ENCODE data around the gene TIMM17B.

DNA sequence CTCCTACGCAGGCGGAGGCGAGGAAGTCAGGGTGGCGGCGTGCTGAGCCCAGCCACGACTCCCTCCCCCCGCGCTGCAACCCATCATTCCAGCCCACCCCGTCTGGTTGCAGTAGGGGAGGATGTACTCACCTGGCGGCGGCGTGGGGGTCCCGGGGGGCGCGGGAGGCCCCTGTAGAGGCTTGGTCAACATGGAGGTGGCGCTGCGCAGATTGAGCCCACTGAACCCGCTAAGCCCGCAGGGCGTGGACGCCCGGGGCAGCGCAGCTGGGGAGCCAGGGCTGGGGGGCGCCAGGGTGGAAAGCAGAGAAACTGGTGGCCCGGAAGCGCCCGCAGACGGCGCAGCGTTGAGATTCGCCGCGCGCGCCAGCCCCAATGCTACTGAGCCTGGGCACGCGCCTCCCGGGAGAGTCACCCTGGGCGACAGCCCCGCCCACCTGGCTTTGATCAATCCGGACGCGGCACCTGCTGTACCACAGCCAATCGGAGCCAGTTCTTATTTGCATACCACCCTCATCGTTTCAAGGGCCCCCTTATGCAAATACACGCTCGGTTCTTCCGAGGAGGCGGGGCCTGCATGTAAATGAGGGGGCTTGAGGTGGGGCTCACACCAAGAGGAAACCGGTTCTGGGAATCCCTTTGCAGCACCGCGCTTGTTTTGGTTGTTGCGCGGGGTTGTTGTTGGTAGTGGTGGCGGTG lies 21.2 kb upstream of the TIMM17B start, which contains the start of gene PIM2:
- TF ChIP-seq, protein P1, sequence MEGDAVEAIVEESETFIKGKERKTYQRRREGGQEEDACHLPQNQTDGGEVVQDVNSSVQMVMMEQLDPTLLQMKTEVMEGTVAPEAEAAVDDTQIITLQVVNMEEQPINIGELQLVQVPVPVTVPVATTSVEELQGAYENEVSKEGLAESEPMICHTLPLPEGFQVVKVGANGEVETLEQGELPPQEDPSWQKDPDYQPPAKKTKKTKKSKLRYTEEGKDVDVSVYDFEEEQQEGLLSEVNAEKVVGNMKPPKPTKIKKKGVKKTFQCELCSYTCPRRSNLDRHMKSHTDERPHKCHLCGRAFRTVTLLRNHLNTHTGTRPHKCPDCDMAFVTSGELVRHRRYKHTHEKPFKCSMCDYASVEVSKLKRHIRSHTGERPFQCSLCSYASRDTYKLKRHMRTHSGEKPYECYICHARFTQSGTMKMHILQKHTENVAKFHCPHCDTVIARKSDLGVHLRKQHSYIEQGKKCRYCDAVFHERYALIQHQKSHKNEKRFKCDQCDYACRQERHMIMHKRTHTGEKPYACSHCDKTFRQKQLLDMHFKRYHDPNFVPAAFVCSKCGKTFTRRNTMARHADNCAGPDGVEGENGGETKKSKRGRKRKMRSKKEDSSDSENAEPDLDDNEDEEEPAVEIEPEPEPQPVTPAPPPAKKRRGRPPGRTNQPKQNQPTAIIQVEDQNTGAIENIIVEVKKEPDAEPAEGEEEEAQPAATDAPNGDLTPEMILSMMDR (IDR thresholded peaks at IDR 0.05; ENCODE audit: poor library complexity), result no peak
- no peak for TF ChIP-seq EZH2phosphoT487 (IDR thresholded peaks at IDR 0.05; ENCODE audit: low read depth, severe bottlenecking, unreplicated experiment)
- TF ChIP-seq EZH2 (IDR thresholded peaks at IDR 0.05; ENCODE audit: borderline replicate concordance), result no peak
